Measurements from ENCODE around the gene TRIM3.

GRCh38 chr11:6402061-6402470 lies 71.7 kb downstream of the TRIM3 start:
- TF ChIP-seq SIN3A (IDR thresholded peaks at IDR 0.05; ENCODE audit: low read depth) (no peak), POLR2A (IDR thresholded peaks at IDR 0.05; ENCODE audit: borderline replicate concordance, extremely low read depth, insufficient read depth, insufficient read length) (no peak), EZH2phosphoT487 (IDR thresholded peaks at IDR 0.05; ENCODE audit: borderline replicate concordance) (no peak), CTCF (IDR thresholded peaks at IDR 0.05 in 2 of 3, conservative IDR thresholded peaks at IDR 0.05 in 1 of 3; ENCODE audit: borderline replicate concordance in 1 of 3, insufficient read depth in 1 of 3, low read depth in 2 of 3, low read length in 2 of 3) (no peak), JUND (IDR thresholded peaks at IDR 0.05) (no peak), ZFX (IDR thresholded peaks at IDR 0.05) (no peak), ZBTB33 (IDR thresholded peaks at IDR 0.05; ENCODE audit: extremely low read depth, insufficient replicate concordance, low read length) (no peak), EZH2 (IDR thresholded peaks at IDR 0.05) (no peak), TCF7L2 (IDR thresholded peaks at IDR 0.05; ENCODE audit: borderline replicate concordance, extremely low read depth, insufficient read depth, insufficient read length) (no peak)
- TF ChIP-seq, protein P1, sequence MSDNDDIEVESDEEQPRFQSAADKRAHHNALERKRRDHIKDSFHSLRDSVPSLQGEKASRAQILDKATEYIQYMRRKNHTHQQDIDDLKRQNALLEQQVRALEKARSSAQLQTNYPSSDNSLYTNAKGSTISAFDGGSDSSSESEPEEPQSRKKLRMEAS (IDR thresholded peaks at IDR 0.05), result no peak
- TF ChIP-seq, protein P2, sequence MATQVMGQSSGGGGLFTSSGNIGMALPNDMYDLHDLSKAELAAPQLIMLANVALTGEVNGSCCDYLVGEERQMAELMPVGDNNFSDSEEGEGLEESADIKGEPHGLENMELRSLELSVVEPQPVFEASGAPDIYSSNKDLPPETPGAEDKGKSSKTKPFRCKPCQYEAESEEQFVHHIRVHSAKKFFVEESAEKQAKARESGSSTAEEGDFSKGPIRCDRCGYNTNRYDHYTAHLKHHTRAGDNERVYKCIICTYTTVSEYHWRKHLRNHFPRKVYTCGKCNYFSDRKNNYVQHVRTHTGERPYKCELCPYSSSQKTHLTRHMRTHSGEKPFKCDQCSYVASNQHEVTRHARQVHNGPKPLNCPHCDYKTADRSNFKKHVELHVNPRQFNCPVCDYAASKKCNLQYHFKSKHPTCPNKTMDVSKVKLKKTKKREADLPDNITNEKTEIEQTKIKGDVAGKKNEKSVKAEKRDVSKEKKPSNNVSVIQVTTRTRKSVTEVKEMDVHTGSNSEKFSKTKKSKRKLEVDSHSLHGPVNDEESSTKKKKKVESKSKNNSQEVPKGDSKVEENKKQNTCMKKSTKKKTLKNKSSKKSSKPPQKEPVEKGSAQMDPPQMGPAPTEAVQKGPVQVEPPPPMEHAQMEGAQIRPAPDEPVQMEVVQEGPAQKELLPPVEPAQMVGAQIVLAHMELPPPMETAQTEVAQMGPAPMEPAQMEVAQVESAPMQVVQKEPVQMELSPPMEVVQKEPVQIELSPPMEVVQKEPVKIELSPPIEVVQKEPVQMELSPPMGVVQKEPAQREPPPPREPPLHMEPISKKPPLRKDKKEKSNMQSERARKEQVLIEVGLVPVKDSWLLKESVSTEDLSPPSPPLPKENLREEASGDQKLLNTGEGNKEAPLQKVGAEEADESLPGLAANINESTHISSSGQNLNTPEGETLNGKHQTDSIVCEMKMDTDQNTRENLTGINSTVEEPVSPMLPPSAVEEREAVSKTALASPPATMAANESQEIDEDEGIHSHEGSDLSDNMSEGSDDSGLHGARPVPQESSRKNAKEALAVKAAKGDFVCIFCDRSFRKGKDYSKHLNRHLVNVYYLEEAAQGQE (IDR thresholded peaks at IDR 0.05; ENCODE audit: low read depth), result no peak
